Medulla oblongata (tissue), 1 donor: ENCODE data around the gene TTC7B.

Experiments used
- DNase-seq: peaks from one replicate; pipeline ENCODE4 v3.0.0-alpha.2; 2015; ENCODE audit errors: extremely low spot score

The TTC7B gene

DNA sequence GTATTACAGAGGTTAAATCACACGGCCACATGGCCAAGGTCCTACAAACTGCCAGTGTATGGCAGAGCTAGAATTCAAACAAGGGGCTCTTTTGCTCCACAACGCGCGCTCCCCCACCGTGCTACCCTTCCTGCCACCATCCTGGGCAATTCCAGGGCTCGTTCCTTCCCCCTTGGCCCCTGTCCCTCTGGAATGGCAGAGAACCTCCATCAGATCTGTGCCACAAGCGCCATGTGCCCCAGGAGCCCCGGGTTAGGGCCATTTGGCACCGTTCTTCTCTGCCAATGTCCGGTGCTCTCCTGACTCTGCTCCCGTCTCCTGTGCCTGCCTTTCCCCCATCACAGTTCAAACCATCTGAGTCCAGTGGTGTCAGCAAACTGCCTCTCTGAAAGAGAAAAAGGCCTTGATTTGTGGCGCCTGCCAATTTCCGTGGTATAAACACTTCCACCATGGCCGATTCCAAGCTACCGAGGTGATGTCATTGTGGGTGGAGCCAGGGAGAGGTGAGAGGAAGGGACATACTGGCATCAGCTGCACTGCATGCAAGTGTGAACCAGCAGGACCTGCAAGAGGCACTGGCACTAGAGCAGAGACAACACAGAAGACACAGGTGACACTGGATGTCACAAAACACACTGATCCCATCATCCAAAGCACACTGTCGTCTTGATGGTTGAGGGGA, 256.3 kb downstream of the TTC7B start:
- DNase-seq, result no peak

- DNase-seq, result no peak
Measured at GRCh38 chr14:90558983-90559590, 257.1 kb downstream of the TTC7B start.

DNA sequence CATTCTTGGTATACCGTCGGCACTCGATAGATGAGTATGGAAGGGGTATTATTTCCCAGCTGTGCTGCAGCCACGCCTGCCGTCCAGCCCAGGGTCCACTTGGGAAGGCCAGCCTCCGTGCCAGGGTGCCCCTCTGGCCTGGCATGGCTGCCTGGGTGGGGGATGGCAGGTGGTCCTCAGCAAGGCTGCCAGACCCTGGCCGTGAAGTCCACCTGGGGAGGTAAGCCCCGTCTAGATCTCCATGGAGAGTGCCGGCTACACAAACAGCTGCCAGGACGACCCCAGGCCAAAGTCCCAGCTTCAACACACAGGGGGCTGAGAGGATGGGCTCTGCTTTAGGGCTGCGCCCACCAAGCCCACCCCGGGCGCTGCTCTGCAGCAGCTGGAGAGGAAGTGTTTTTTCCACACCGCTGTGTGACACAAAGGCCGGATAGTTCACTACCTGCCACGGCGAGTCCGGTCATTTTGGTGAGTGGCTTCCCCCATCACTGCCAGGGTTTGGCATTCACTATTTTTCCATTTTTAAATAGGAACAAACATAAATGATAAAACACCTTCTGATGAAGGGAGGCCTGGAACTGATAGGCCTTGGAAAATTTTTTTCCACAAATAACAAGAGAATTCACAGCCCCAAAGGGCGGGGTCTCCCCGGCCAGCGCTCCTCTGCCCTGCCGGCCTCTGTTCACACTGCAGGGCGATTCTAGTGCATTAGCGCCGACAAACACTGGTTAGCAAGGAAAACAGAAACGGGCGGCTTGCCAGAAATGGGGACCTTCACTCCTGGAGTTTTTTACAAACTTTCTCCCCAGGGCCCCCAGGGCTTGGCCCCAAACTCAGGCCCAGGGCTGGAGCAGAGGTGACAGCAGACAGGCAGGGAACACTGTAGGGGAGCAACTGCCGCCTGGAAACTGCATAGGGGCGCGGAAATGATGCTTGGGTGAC, 257.9 kb downstream of the TTC7B start:
- no peak for DNase-seq

GRCh38 chr14:90557516-90557915, 258.7 kb downstream of the TTC7B start:
- no peak for DNase-seq

GRCh38 chr14:90556666-90557450, 259.4 kb downstream of the TTC7B start:
- no peak for DNase-seq

- DNase-seq, result peak; percentile 52
Measured at GRCh38 chr14:90556012-90556477, 260.2 kb downstream of the TTC7B start.

GRCh38 chr14:90555126-90556011, 260.9 kb downstream of the TTC7B start:
- DNase-seq, result no peak

GRCh38 chr14:90554341-90554740, 261.9 kb downstream of the TTC7B start:
- DNase-seq, result peak; percentile 85

GRCh38 chr14:90553921-90554336, 262.3 kb downstream of the TTC7B start:
- DNase-seq, result no peak

GRCh38 chr14:90553298-90553920, 262.8 kb downstream of the TTC7B start:
- peak; percentile 45 for DNase-seq

DNA sequence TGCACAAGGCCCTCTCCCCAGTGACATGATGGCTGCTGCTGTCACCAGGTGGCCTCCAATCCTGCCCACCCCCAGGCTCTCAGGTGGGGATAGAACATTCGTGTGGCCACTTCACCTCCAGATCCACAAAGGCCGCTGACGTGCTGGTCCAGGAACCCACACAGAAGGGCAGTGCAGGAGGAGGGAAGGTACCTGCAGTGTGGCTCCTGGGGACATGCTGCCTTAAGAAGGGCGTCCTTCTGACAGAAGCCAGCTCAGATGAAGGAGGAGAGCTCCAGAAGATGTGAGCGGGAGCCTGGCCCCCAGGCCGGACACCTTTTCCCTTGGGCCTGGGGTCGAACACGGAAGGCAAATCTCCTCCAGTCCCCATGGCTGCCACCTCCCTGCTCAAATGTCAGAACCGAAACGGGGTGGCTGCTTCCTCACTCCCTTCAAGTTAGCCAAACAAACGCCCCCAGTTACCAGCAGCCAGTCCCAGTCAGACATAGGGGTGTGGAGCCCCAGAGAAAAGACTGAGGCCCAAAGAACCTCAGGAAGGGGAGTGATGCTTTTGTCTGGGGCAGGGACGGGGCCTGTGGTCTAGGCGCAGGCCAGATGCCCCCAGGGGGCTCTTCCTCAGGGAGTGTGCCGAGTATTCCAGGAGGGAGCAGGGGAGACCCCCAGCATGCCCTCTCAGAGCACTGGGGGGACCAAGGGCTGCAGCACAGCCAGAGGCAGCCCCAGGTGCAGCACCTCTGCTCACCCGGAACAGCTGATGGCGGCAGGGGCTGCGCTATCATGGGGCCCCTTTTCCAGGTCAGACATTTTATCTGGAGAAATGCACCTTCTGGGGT, 263.5 kb downstream of the TTC7B start:
- no peak for DNase-seq

GRCh38 chr14:90551733-90552464, 264.3 kb downstream of the TTC7B start:
- no peak for DNase-seq

DNA sequence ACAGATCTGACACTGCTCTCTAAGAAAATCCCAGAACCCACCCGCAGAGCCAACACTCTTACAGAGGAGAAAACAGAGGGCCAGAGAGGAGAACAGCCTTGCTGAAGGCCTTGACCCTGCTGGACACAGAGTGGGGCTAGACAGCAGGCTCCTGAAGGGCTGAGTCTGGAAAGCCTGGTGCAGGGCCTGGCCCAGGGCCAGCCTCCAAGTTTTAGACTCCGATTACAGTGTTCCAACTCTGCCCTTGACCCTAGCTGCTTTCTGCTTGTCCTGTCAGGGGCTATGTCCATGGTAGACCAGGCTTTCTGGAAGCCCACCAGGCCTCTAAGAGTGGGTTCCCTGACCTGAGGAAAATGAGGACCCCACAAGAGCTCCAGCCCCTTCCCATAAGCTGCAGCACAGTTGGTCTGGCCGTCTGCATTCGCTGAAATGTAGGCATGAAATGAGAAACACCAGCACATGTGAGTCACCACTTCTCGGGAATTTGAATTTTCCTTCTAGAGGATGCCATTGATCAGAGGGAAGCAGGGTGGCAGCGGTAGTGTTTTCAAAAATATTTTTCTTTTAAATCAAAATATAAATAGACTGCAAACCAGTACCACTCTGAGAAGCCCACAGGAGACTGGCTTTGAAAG, 265.0 kb downstream of the TTC7B start:
- DNase-seq, result no peak

- DNase-seq, result no peak
Measured at GRCh38 chr14:90549794-90550641, 266.2 kb downstream of the TTC7B start.

GRCh38 chr14:90548455-90548854, 267.8 kb downstream of the TTC7B start:
- no peak for DNase-seq

DNA sequence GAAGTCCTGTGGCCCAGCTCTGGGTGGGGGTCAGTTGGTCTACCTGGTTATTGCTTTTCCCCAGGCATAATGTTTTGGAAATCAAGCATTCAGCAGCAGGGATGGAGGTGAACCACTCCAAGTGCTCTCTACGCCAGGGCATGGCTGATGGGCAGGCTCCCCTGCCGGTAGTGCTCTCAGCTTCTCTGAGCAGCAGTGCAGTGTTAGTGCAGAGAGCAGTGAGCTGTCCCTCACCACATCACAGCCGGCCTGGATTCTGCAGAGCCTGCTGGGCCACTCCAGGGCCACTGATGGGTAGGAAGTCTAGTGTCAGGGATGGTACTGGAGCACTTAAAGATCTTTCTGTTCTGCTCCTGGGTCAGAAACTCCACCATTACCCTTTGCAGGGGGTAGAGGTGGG, 268.3 kb downstream of the TTC7B start:
- no peak for DNase-seq

DNA sequence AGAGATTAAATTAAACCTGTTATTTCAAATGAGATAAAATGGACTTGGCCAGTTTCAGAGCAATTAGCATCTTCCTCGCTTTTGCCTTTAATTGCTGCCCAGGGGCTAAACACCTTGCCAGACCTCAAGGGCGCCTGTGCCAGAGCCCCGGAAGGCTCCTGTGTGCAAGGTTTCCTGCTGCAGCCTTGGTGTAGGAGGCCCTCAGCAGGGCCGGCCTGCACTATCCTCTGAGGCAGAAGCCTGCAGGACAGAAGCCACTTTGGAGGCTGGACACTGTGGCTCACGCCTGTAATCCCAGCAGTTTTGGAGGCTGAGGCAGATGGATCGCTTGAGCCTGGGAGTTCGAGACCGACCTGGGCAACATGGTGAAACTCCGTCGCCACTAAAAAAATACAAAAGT, 269.0 kb downstream of the TTC7B start:
- DNase-seq, result no peak
